Measurements from ENCODE around the gene PCOLCE2.

DNA sequence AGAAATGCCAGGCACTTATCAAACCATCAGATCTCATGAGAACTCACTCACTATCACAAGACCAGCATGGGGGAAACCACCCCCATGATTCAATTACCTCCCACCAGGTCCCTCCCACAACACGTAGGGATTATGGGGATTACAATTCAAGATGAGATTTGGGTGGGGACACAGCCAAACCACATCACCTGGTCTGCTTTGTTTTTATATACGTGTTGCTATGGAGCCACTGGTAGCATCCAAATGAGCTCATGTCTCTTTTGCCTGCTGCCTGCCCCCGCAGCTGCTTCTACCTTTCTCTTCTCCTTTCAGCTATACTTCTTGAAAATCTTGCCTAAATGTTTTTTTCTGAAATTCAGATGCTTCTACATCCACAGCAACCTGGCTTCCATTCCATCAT is 26.8 kb upstream of the PCOLCE2 start:
- TF ChIP-seq CTCF (IDR thresholded peaks at IDR 0.05) (no peak), POLR2A (IDR thresholded peaks at IDR 0.05) (no peak), POLR2AphosphoS5 (IDR thresholded peaks at IDR 0.05) (no peak), EP300 (IDR thresholded peaks at IDR 0.05) (no peak)
